B cell (primary cell): Measurements from ENCODE around the gene FAR2. TPM values are rescaled to one million over a fixed set of nuclear protein-coding genes. Genes with fewer than 3 reads are reported as not detected.

Source experiments
- ATAC-seq: fragments of 200-7000 bp; cut with Tn5 transposase; one replicate; pipeline ENCODE4 v1.10.0; 2021; ENCODE audit warnings: low read depth, mild to moderate bottlenecking, moderate number of reproducible peaks, moderate library complexity
- CTCF ChIA-PET: fragments of 350-600 bp; sonication (Branson Sonifier 250); formaldehyde crosslinking; loops from one replicate; lab custom pipeline; 2021; ENCODE audit warnings: antibody characterized with exemption, inconsistent platforms; lab: Charles Lee
- POLR2A ChIA-PET: fragments of 350-600 bp; sonication (Branson Sonifier 250); formaldehyde crosslinking; loops from one replicate; lab custom pipeline; 2021; ENCODE audit warnings: antibody characterized with exemption; lab: Charles Lee
- DNase-seq: peaks from one replicate; pipeline ENCODE4 v3.0.0; 2013
- H2AFZ ChIP-seq: 2 replicates; pipeline ENCODE4 v1.6.1; 2012; ENCODE audit warnings: mild to moderate bottlenecking, low read depth, low read length; ENCODE audit not compliant: insufficient read depth, poor library complexity, severe bottlenecking
- H3K27ac ChIP-seq, 2 donors: 1 replicate in 1 of 2; 2 replicates in 1 of 2; pipeline ENCODE4 v1.5.1; 2012 to 2013; ENCODE audit warnings: low read length in 2 of 2, mild to moderate bottlenecking in 2 of 2, moderate library complexity in 1 of 2
- H3K27me3 ChIP-seq, 4 experiments: fragments of 200-600 bp in 1 of 4; sonication (generic) in 1 of 4; replicated peaks in 1 of 4; 1 replicate in 2 of 4; 2 replicates in 2 of 4; pipeline versions ENCODE4 v1.6.1 to v1.7.0; 2013 to 2016; ENCODE audit warnings: low read length in 3 of 4, mild to moderate bottlenecking in 2 of 4, mixed read lengths in 1 of 4, moderate library complexity in 1 of 4; ENCODE audit not compliant: insufficient read depth in 4 of 4, control insufficient read depth in 3 of 4; ENCODE audit errors: control extremely low read depth in 1 of 4
- H3K36me3 ChIP-seq, 2 experiments: replicated peaks in 1 of 2; 1 replicate in 1 of 2; 2 replicates in 1 of 2; pipeline versions ENCODE4 v1.6.1 to v1.7.1; 2013; ENCODE audit warnings: low read length in 1 of 2; ENCODE audit not compliant: insufficient read depth in 2 of 2, control insufficient read depth in 1 of 2; ENCODE audit errors: control extremely low read depth in 1 of 2, extremely low read depth in 1 of 2
- H3K4me1 ChIP-seq, 2 donors: fragments of 200-600 bp in 1 of 2; sonication (generic) in 1 of 2; 1 replicate in 1 of 2; 2 replicates in 1 of 2; pipeline versions ENCODE4 v1.5.1 to v1.6.1; 2013 to 2017; ENCODE audit warnings: low read length in 2 of 2; ENCODE audit not compliant: control insufficient read depth in 2 of 2, insufficient read depth in 2 of 2
- H3K4me2 ChIP-seq: replicated peaks from 2 replicates; pipeline ENCODE3; 2012; ENCODE audit warnings: mild to moderate bottlenecking, low read depth, low read length; ENCODE audit not compliant: poor library complexity, severe bottlenecking
- H3K4me3 ChIP-seq, 5 experiments: fragments of 200-600 bp in 1 of 5; sonication (generic) in 1 of 5; 1 replicate in 3 of 5; 2 replicates in 2 of 5; pipeline versions ENCODE4 v1.5.1 to v1.7.0; 2011 to 2016; ENCODE audit warnings: low read length in 4 of 5, mild to moderate bottlenecking in 4 of 5, low read depth in 2 of 5, control low read depth in 1 of 5, moderate library complexity in 1 of 5; ENCODE audit not compliant: insufficient read depth in 1 of 5; ENCODE audit errors: control extremely low read depth in 1 of 5, extremely low read depth in 1 of 5
- H3K79me2 ChIP-seq: fragments of 200-600 bp; sonication (generic); one replicate; pipeline ENCODE4 v1.6.0; 2016; ENCODE audit warnings: low read length; ENCODE audit not compliant: control insufficient read depth, insufficient read depth
- H3K9ac ChIP-seq: fragments of 200-600 bp; sonication (generic); 2 replicates; pipeline ENCODE4 v1.6.1; 2017; ENCODE audit warnings: mild to moderate bottlenecking, low read length, moderate library complexity
- H3K9me3 ChIP-seq, 3 donors: one replicate each; pipeline versions ENCODE4 v1.6.1 to v1.7.1; 2013; ENCODE audit warnings: low read length in 2 of 3; ENCODE audit not compliant: control insufficient read depth in 2 of 3, insufficient read depth in 1 of 3; ENCODE audit errors: control extremely low read depth in 1 of 3
- H4K20me1 ChIP-seq: 2 replicates; pipeline ENCODE4 v1.6.0; 2012; ENCODE audit warnings: mild to moderate bottlenecking, low read length; ENCODE audit not compliant: insufficient read depth, control insufficient read depth, poor library complexity, severe bottlenecking
- H3K27ac Mint-ChIP-seq: one replicate; pipeline ENCODE4 v1.8.0; 2021; ENCODE audit warnings: mixed read lengths
- H3K27me3 Mint-ChIP-seq: one replicate; pipeline ENCODE4 v1.8.0; 2021; ENCODE audit warnings: mixed read lengths
- H3K4me1 Mint-ChIP-seq: one replicate; pipeline ENCODE4 v1.8.0; 2021; ENCODE audit warnings: mixed read lengths
- H3K4me3 Mint-ChIP-seq: one replicate; pipeline ENCODE4 v1.8.0; 2021; ENCODE audit warnings: mixed read lengths
- H3K9me3 Mint-ChIP-seq: one replicate; pipeline ENCODE4 v1.8.0; 2022; ENCODE audit warnings: mixed read lengths; ENCODE audit not compliant: insufficient read depth
- EZH2 ChIP-seq: IDR thresholded peaks from 2 replicates; pipeline ENCODE4 v1.6.1; 2012; ENCODE audit warnings: borderline replicate concordance, low read depth, mild to moderate bottlenecking, moderate library complexity, low read length; ENCODE audit not compliant: insufficient read depth, poor library complexity, severe bottlenecking
- WGBS: methylation state at CpG from one replicate; pipeline ENCODE4 v1.1.5; 2013; ENCODE audit warnings: missing lambda C conversion rate; ENCODE audit not compliant: insufficient coverage; 5-methylcytosine and 5-hydroxymethylcytosine counted together
- intact Hi-C: fragments of 100-400 bp; cut with micrococcal nuclease; formaldehyde crosslinking; loops from one replicate; pipeline ENCODE4 v1.10.0; 2022
- polyA plus RNA-seq: library from polyadenylated mRNA; depleted of rRNA; stranded (reverse); fragments of >200 nt; gene quantifications from 2 replicates; pipeline ENCODE4 v1.2.3, GENCODE V29; 2012
- total RNA-seq, 2 donors: library from RNA; stranded (reverse); fragments of 120-200 nt in 1 of 2; gene quantifications; 1 replicate in 1 of 2; 2 replicates in 1 of 2; pipeline versions ENCODE4 v1.2.3 to v1.2.4, GENCODE V29; 2013 to 2022
- TF ChIP-seq, protein P1 (sequence below): fragments of 200-600 bp; IDR thresholded peaks from one replicate; pipeline ENCODE4 v1.8.0; 2022; ENCODE audit warnings: antibody characterized with exemption, mild to moderate bottlenecking

The FAR2 gene
- total and polyA plus RNA-seq, 2 donors (not counting 1 experiment from before 2014, with no cell fraction given), result 0.39 TPM; not detected in 1

GRCh38 chr12:29152223-29152868, 3.3 kb downstream of the FAR2 start:
- Histone ChIP-seq H3K79me2 (no peaks in the 10 kb centered on the region), H3K27ac (no peak overlapping the region), H4K20me1 (no peaks in the 10 kb centered on the region), H3K4me2 (no peak overlapping the region), H3K4me1 (peaks cover 28 to 33% of the 10 kb centered on the region in 2 donors), H3K4me3 (no peak overlapping the region), H3K27me3 (peaks cover 0 to 30% (median 15%) of the 10 kb centered on the region in 4 experiments), H3K36me3 (no peaks in the 10 kb centered on the region), H3K9me3 (peaks cover 0 to 7% (median 0%) of the 10 kb centered on the region in 3 donors), H3K9ac (no peak overlapping the region), H2AFZ (no peak overlapping the region)
- Mint-ChIP-seq H3K4me3 (no peak overlapping the region), H3K27me3 (peaks cover 27% of the 10 kb centered on the region), H3K4me1 (peaks cover 24% of the 10 kb centered on the region), H3K27ac (no peak overlapping the region), H3K9me3 (no peaks in the 10 kb centered on the region)
- TF ChIP-seq, protein P1, sequence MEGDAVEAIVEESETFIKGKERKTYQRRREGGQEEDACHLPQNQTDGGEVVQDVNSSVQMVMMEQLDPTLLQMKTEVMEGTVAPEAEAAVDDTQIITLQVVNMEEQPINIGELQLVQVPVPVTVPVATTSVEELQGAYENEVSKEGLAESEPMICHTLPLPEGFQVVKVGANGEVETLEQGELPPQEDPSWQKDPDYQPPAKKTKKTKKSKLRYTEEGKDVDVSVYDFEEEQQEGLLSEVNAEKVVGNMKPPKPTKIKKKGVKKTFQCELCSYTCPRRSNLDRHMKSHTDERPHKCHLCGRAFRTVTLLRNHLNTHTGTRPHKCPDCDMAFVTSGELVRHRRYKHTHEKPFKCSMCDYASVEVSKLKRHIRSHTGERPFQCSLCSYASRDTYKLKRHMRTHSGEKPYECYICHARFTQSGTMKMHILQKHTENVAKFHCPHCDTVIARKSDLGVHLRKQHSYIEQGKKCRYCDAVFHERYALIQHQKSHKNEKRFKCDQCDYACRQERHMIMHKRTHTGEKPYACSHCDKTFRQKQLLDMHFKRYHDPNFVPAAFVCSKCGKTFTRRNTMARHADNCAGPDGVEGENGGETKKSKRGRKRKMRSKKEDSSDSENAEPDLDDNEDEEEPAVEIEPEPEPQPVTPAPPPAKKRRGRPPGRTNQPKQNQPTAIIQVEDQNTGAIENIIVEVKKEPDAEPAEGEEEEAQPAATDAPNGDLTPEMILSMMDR, result no peak
- no peak for TF ChIP-seq EZH2
- ATAC-seq (peak; percentile 72), DNase-seq (peak; percentile 44)
- no CpG with 5 or more reads among the region's 1 CpG for WGBS
- intact Hi-C loops, result no loop called here
- POLR2A ChIA-PET, result no interaction called here
- CTCF ChIA-PET, result no interaction called here

DNA sequence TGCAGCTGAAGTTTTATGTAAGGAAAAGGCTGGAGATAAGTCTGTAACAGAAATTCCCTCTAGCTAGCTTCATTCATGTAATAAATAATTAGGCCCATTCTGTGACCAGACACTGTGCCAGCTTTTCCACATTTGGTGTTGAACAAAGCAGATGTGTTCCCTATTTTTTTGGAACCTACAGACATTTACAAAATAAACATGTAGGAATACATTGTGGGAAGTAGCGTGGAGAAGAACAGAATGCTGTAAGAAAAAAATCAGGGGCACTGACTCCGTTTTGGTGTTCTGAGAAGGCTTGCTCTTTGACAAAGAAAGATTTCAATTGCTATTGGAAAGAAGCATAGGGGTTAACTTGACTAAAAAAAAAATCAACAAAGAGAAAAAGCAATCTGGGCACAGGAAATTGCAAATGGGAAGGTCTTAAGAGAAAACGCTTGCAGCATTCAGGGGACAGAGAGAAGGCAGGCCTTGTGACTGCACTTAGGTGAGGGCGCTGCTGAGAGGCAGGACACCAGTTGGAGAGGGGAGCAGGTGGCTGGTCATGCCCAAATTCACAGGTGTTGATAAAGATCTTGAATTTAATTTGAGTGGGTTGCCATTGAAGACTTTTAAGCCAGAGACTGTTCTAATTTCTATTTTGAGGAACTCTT, 4.0 kb downstream of the FAR2 start:
- peaks cover 0 to 24% (median 12%) of the 10 kb centered on the region in 4 experiments for H3K27me3 ChIP-seq
- ChIA-PET CTCF (no interaction called here), POLR2A (no interaction called here)
- Mint-ChIP-seq H3K4me1 (peaks cover 24% of the 10 kb centered on the region), H3K27ac (no peak overlapping the region), H3K27me3 (peaks cover 20% of the 10 kb centered on the region), H3K9me3 (no peaks in the 10 kb centered on the region), H3K4me3 (no peak overlapping the region)
- H3K9me3 ChIP-seq, result peaks cover 0 to 7% (median 0%) of the 10 kb centered on the region in 3 donors
- DNase-seq (no peak), ATAC-seq (no peak)
- TF ChIP-seq, protein P1, result no peak
- no peak for TF ChIP-seq EZH2
- no peaks in the 10 kb centered on the region for H3K36me3 ChIP-seq
- no peak overlapping the region for H3K4me3 ChIP-seq
- no peaks in the 10 kb centered on the region for H4K20me1 ChIP-seq
- intact Hi-C loops, result no loop called here
- H3K9ac ChIP-seq, result no peak overlapping the region
- H3K4me1 ChIP-seq, result peaks cover 28 to 31% of the 10 kb centered on the region in 2 donors
- no peaks in the 10 kb centered on the region for H3K79me2 ChIP-seq
- H3K27ac ChIP-seq, result no peak overlapping the region
- no peak overlapping the region for H2AFZ ChIP-seq
- 32% methylated on average over 2 of the region's 4 CpGs for WGBS
- H3K4me2 ChIP-seq, result no peak overlapping the region
